ENCODE data around the gene FAM210A.

FAM210A gene

GRCh38 chr18:13613591-13614501, 112.5 kb downstream of the FAM210A start:
- H3K27ac ChIP-seq (ENCODE audit: low read depth, low read length, poor library complexity, severe bottlenecking), result peak overlapping the region; percentile 99

More at GRCh38 chr18:13613591-13614501, 112.5 kb downstream of the FAM210A start:
- peak; percentile 48; the same call in 1 of the 2 replicates for TF ChIP-seq CTCF (IDR thresholded peaks at IDR 0.05; ENCODE audit: low read length)
- TF ChIP-seq EZH2 (IDR thresholded peaks at IDR 0.05; ENCODE audit: borderline replicate concordance, low read length), result no peak
- Histone ChIP-seq H3K27me3 (ENCODE audit: insufficient read depth, low read length) (no peaks in the 10 kb centered on the region), H3K79me2 (ENCODE audit: insufficient read depth, low read length) (peaks cover 57% of the 10 kb centered on the region), H3K9me2 (ENCODE audit: low read depth, low read length) (no peaks in the 10 kb centered on the region), H3K9me3 (ENCODE audit: low read length) (no peaks in the 10 kb centered on the region), H3K9ac (ENCODE audit: low read length) (peak overlapping the region; percentile 85), H3K36me3 (ENCODE audit: insufficient read depth, low read length) (peaks cover 19% of the 10 kb centered on the region; the same call in 1 of the 2 replicates), H4K20me1 (ENCODE audit: insufficient read depth, low read length) (no peaks in the 10 kb centered on the region), H3K4me2 (ENCODE audit: low read length) (peak overlapping the region; percentile 91), H3K4me1 (ENCODE audit: insufficient read depth, low read length, severe bottlenecking) (peaks cover 83% of the 10 kb centered on the region), H2AFZ (ENCODE audit: low read length) (no peak overlapping the region), H3K4me3 (ENCODE audit: low read depth, low read length, poor library complexity, severe bottlenecking) (peak overlapping the region; percentile 69), H3F3A (ENCODE audit: insufficient read depth, low read length) (peaks cover 18% of the 10 kb centered on the region)

All from OCI-LY1 (cell line).